OCI-LY1 (cell line): ENCODE measurements around the gene DDA1.

Experiments
- CTCF ChIP-seq: fragments of 200-600 bp; sonication (generic), shearing (Covaris generic); IDR thresholded peaks from 2 replicates; pipeline ENCODE4 v1.5.1; 2017; ENCODE audit warnings: mild to moderate bottlenecking, antibody characterized with exemption, low read length, moderate library complexity, mixed read lengths
- EZH2 ChIP-seq: fragments of 200-600 bp; sonication (generic), shearing (Covaris generic); IDR thresholded peaks from 2 replicates; pipeline ENCODE4 v1.8.0; 2017; ENCODE audit warnings: borderline replicate concordance, mixed run types, mild to moderate bottlenecking, antibody characterized with exemption, low read length, moderate library complexity, mixed read lengths

GRCh38 chr19:17330262-17331044 lies 21.1 kb downstream of the DDA1 start:
- no peak for TF ChIP-seq CTCF
- no peak for TF ChIP-seq EZH2
